SU-DHL-6 (cell line): ENCODE measurements around the gene PLLP.

Experiments
- H2AFZ ChIP-seq: fragments of 200-600 bp; sonication (generic); 2 replicates; pipeline ENCODE4 v1.6.1; 2014; ENCODE audit warnings: low read depth, mild to moderate bottlenecking, moderate library complexity, mixed read lengths, antibody characterized with exemption, low read length; ENCODE audit not compliant: severe bottlenecking
- H3F3A ChIP-seq: fragments of 200-600 bp; shearing (Covaris generic); 2 replicates; pipeline ENCODE4 v1.6.0; 2016; ENCODE audit warnings: antibody characterized with exemption, mild to moderate bottlenecking; ENCODE audit not compliant: insufficient read depth
- H3K27ac ChIP-seq: fragments of 200-600 bp; sonication (generic); 2 replicates; pipeline ENCODE4 v1.5.1; 2016; ENCODE audit warnings: low read depth, mild to moderate bottlenecking, low read length, moderate library complexity, mixed read lengths
- H3K27me3 ChIP-seq: fragments of 200-600 bp; sonication (generic), shearing (Covaris generic); 2 replicates; pipeline ENCODE4 v1.6.0; 2014; ENCODE audit warnings: mild to moderate bottlenecking, low read length
- H3K36me3 ChIP-seq: fragments of 200-600 bp; sonication (generic); 2 replicates; pipeline ENCODE4 v1.6.1; 2014; ENCODE audit warnings: mild to moderate bottlenecking, low read length, mixed read lengths
- H3K4me2 ChIP-seq: fragments of 300-600, 200-600 bp; shearing (Covaris generic), sonication (generic); 2 replicates; pipeline ENCODE4 v1.6.0; 2014; ENCODE audit warnings: low read length, low read depth, mild to moderate bottlenecking; ENCODE audit not compliant: poor library complexity, severe bottlenecking
- H3K4me3 ChIP-seq: fragments of 200-600 bp; sonication (generic); 2 replicates; pipeline ENCODE4 v1.5.1; 2014; ENCODE audit warnings: antibody characterized with exemption, low read length, mild to moderate bottlenecking, mixed read lengths; ENCODE audit not compliant: insufficient read depth, poor library complexity, severe bottlenecking
- H3K79me2 ChIP-seq: fragments of 200-600 bp; sonication (generic); 2 replicates; pipeline ENCODE4 v1.6.1; 2014; ENCODE audit warnings: mild to moderate bottlenecking, low read length, moderate library complexity; ENCODE audit not compliant: insufficient read depth
- H3K9ac ChIP-seq: fragments of 200-600 bp; sonication (generic); 2 replicates; pipeline ENCODE4 v1.7.0; 2014; ENCODE audit warnings: mild to moderate bottlenecking, low read length
- H3K9me2 ChIP-seq: fragments of 200-600 bp; sonication (generic); replicated peaks from 2 replicates; pipeline ENCODE4 v1.6.1; 2014; ENCODE audit warnings: low read length; ENCODE audit not compliant: insufficient read depth
- H3K9me3 ChIP-seq: fragments of 200-600 bp; sonication (generic); 2 replicates; pipeline ENCODE4 v1.6.1; 2014; ENCODE audit warnings: low read length, mixed read lengths; ENCODE audit not compliant: insufficient read depth
- H4K20me1 ChIP-seq: fragments of 200-600 bp; sonication (generic); 2 replicates; pipeline ENCODE4 v1.6.1; 2014; ENCODE audit warnings: low read depth, mild to moderate bottlenecking, antibody characterized with exemption, low read length, moderate library complexity, mixed read lengths
- CTCF ChIP-seq: fragments of 200-600 bp; sonication (generic); IDR thresholded peaks from one replicate; pipeline ENCODE4 v1.5.1; 2017; ENCODE audit warnings: antibody characterized with exemption, mild to moderate bottlenecking, low read length, moderate library complexity; ENCODE audit not compliant: insufficient read depth, poor library complexity, severe bottlenecking
- EZH2phosphoT487 ChIP-seq: fragments of 200-600 bp; sonication (generic), shearing (Covaris generic); conservative IDR thresholded peaks from 2 replicates; pipeline ENCODE4 v1.6.1; 2018; ENCODE audit warnings: mild to moderate bottlenecking, antibody characterized with exemption, low read length, moderate library complexity, mixed read lengths

Gene PLLP

DNA sequence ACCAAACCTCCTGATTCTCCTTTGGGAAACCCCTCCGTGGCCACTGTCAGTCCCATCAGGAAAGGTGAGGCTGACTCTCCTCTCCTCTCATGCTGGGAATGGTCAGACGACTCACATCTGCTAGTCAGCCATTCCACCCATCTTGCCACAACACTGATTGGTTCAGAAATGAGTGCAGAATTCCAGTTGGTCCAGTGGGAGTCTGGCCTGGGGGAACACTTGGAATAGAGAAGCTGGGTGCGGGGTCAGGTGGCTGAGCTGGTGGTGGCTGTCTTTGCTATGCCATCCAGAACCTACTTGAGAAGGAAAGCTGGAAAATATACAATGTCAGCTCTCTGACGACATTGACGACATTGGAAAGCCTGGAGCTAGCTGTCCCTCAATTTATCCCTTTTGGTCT, 23.6 kb upstream of the PLLP start:
- Histone ChIP-seq H4K20me1 (no peaks in the 10 kb centered on the region), H3K9me2 (no peaks in the 10 kb centered on the region), H3K27me3 (no peaks in the 10 kb centered on the region), H3K79me2 (no peaks in the 10 kb centered on the region), H3F3A (no peaks in the 10 kb centered on the region), H2AFZ (no peak overlapping the region), H3K27ac (no peak overlapping the region), H3K36me3 (no peaks in the 10 kb centered on the region), H3K4me2 (no peak overlapping the region), H3K9me3 (no peaks in the 10 kb centered on the region), H3K4me3 (no peak overlapping the region), H3K9ac (no peak overlapping the region)
- no peak for TF ChIP-seq CTCF
- TF ChIP-seq EZH2phosphoT487: no peak

DNA sequence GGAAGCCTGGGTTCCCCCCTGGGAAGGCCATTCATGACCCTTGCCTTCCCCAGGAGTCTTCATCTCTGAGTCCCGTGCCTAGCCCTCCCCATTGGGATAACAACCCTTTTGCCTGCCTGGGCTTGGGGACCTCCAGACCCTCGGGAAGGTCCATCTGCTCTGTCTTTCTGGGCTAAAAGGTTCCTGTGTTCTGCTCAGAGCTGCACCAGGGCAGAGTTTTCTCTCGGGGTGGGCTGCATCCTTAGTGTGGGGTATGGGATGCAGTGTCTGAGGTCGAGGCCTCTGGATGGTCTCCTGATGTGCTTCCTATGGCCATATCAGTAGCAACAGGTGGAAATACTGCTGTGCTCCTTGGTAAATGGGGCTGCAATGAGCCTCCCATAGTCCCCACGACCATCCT, 22.9 kb upstream of the PLLP start:
- Histone ChIP-seq H3K36me3 (no peaks in the 10 kb centered on the region), H3K9me3 (no peaks in the 10 kb centered on the region), H3K9me2 (no peaks in the 10 kb centered on the region), H3K9ac (no peak overlapping the region), H3F3A (no peaks in the 10 kb centered on the region), H2AFZ (no peak overlapping the region), H3K27me3 (no peaks in the 10 kb centered on the region), H3K4me3 (no peak overlapping the region), H3K79me2 (no peaks in the 10 kb centered on the region), H3K27ac (no peak overlapping the region), H3K4me2 (no peak overlapping the region), H4K20me1 (no peaks in the 10 kb centered on the region)
- TF ChIP-seq EZH2phosphoT487 (no peak), CTCF (no peak)

GRCh38 chr16:57306676-57307341, 22.3 kb upstream of the PLLP start:
- no peak overlapping the region for H3K4me3 ChIP-seq

More at GRCh38 chr16:57306676-57307341, 22.3 kb upstream of the PLLP start:
- H3K9me3 ChIP-seq: no peaks in the 10 kb centered on the region
- no peaks in the 10 kb centered on the region for H3K79me2 ChIP-seq
- TF ChIP-seq CTCF: no peak
- TF ChIP-seq EZH2phosphoT487: no peak
- no peak overlapping the region for H3K9ac ChIP-seq
- H3K36me3 ChIP-seq: no peaks in the 10 kb centered on the region
- no peaks in the 10 kb centered on the region for H3F3A ChIP-seq
- no peak overlapping the region for H2AFZ ChIP-seq
- H3K27me3 ChIP-seq: no peaks in the 10 kb centered on the region
- H3K4me2 ChIP-seq: no peak overlapping the region
- H4K20me1 ChIP-seq: no peaks in the 10 kb centered on the region
- no peaks in the 10 kb centered on the region for H3K9me2 ChIP-seq
- H3K27ac ChIP-seq: no peak overlapping the region
